ENCODE data around the gene PPIB.

Gene PPIB

DNA sequence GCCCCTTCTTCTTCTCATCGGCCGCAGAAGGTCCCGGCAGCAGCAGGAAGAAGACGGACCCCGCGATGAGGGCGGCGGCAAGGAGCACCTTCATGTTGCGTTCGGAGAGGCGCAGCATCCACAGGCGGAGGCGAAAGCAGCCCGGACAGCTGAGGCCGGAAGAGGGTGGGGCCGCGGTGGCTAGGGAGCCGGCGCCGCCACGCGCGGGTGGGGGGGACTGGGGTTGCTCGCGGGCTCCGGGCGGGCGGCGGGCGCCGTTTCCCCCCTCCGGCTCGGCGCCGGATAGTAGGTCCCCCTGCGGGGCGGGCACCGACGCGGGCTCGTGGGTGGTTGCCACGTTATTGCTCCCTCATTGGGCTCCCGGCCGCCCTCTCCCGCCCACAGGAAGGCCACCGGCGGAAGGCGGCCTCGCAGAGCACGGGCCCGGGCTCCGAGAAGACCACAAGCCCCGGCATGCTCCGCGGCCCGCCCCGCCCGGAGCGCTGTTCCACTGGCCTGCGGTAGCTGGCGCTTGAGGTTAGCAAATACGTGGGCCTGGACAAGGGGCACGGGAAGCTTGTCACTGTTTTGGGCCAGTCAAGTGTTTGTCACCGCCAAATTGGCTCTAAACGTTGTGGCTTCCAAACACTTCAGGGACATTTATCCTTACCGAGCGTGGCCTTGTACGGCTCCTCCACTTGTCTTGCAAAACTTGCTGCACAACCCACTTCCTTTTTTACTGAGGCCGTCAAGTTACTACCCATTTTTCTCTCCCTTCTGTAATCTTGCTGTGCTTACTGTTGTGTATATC is at the start of gene PPIB:
TSS of gene PPIB (minus strand) at position 154 of the 790 bp plus-strand sequence. CDS start at position 118, 36 bp downstream.
- peak; percentile 98 for DNase-seq

DNA sequence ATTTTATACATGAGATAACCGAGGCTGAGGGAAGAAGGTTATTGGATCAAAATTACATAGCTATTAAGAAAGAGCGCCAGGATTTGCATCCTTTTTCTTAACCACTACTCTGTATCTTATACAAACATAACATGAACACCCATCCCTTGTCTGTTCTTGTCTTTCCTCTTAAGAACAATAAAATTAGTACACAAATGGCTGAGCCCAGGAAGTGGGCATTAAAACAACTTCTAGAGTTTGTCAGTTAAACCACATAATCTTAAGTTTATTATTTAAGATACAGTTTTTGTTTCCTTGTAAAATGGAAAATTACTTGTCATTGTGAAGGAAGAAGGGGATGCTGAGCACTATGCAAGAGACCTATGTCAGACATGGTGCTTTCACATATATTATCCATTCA is 48.9 kb upstream of the PPIB start:
- DNase-seq: no peak

DNA sequence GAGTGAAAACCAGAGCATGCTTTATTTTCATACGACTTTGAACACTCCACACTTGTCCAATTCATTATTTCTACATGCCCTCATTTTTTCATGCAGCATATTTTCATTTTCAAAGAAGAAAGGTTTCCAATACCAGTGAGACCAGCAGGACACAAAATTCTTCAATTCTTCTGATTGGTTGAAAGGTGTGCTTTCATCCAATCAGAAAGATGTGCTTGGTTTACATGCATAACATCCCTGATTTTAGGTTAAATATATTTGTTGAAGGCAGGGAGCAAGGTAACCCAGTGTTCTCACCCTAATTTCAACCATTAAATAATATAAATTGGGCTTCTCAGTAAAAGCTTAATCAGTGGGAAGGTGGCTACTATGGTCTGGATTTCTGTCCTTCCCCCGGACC is 47.5 kb upstream of the PPIB start:
- DNase-seq: no peak

DNA sequence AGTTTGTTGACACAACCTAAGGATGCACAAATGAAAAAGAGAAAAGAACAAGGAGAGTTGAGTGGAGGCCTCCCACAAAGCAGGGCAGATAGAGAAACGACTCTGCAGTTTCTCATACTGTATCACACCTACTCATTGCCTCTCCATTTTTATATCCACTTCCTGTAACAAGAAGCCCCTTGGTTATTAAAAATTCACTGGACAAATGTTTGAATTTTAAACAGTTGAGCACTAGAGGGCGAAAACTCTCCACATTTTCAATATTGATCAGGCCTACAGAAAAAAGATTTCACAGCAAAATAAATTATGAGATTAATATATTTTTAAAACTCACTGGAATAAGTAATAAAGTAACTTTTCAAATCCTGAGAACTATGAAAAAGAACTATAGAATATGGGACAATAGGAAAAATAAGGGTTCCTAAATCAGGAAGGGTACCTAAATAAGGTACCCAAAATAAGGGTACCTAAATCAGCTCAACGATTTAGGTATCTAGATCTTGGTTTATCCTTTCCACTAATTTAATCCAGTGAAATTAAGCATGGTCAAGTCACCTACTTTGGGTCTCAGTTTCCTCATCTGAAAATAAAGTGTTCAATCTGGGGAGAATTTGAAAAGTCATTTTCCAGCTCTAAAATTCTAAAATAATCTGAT is 47.0 kb upstream of the PPIB start:
- no peak for DNase-seq

DNA sequence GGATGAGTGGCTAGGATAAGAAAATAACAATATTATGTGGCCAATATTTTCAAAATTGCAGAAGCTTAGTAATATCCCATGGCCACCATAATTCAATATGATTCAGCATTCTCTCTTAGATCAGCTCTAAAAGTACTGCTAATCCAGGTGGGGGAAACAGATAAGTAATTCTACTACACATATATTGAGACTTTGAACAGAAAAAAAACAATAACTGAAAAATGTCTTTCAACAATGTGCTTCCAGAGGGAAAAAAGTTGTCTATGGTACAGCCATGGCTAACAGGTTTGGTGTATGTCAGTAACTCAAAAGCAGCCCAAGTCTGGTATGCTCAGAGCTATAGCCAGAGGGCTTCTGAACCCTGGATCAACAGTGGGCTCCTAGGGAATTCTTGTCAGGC is 42.4 kb upstream of the PPIB start:
- DNase-seq: no peak

DNA sequence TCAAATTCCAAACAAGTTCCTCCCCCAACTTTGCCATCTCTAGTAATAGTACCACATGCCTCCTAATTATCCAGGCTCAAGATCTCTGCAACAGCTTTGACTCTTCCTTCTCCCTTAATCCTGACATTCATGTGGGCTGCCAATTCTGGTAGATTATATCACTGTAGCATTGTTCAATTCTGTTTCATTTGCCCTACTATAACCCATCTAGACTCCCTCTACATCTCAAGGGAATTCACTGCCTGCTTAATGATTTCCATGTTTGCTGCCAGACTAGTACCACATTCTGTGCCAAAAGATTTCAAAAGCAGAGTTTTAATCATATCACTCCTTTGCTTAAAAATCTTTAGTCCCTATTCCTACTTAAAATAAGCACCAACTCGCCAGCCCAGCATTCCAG is 34.6 kb upstream of the PPIB start:
- DNase-seq: no peak

DNA sequence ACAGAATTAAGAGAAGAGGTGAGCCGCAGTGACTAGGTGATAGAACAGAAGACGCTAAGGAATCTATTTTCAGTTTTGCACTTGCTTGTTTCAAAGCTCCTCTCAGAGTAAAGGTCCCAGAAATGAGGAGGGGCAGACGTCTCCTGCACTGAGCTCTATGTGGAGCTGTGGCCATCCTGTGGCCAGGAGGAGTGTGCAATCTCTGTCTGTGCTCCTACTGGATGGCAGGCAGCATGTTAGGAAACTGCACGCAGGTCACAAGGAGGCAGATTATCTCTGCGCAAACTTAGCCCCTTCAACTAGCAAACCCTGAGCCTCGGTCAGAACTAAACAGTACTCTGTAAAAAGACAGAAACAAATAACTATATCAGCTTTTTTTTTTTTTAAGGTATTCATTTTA is 31.1 kb upstream of the PPIB start:
- no peak for DNase-seq

DNA sequence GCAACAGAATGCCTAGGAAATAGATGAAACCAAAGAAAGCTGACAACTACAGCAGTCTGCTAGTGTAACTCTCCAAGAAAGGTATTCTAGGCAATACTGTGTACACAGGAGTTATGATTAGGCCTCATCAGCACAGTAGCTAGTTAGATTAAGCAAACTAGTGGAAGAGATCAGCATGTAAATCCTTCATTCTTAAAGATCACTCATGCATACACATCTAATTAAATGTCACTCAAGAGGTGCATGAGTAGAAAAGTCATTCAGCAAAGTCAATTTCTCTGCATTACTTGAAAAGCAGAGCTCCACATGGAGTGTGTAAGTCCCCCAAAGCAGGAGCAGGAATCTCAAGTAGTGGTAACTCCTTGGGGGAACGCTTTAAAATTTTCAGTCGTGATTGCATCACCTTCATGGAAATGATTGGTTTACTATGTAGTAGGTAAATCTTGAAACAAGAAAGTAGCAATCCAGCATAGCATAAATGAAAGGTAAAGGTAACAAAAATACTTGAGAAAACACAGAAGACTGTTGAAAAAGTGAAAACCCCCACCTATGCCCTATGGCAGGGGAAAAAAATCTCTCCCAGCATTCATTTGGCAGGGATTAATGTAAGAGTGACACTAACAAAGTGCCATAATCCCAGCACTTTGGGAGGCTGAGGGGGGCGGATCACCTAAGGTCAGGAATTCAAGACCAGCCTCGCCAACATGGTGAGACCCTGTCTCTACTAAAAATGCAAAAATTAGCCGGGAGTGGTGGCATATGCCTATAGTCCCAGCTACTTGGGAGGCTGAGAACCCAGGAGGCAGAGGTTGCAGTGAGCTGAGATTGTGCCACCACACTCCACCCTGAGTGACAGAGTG is 29.4 kb upstream of the PPIB start:
- no peak for DNase-seq

DNA sequence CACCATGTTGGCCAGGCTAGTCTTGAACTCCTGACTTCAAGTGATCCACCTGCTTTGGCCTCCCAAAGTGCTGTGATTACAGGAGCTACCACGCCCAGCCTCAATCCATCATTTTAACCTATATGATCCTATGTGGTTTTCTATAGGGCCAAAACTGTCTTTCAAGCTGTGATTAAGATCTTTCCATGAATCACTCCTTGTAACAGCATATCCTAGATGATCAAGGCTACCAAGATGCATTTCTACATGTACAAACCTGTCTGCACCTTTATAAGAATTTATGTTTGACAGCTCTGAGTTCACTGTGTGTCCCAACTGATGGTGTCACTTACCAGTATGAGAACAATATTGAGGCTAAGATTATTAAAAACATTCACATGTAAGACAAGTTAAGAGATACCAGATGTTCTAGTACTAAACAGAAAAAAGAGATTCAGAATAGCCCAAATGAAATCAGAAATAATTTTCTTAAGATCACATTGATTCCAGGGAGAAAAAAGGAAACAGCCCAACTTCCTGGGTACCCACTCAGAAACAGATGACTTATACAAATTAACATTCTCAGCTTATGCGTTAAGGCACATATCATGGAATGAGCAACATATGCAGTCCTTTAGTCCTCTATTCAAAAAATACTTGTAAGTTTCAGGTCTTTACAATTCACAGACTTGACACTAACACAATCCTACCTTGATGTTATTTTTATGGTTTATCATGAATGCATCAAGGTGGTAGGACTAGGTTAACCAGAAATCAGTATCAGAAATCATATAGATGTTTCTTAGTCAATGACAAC is 24.8 kb upstream of the PPIB start:
- no peak for DNase-seq

DNA sequence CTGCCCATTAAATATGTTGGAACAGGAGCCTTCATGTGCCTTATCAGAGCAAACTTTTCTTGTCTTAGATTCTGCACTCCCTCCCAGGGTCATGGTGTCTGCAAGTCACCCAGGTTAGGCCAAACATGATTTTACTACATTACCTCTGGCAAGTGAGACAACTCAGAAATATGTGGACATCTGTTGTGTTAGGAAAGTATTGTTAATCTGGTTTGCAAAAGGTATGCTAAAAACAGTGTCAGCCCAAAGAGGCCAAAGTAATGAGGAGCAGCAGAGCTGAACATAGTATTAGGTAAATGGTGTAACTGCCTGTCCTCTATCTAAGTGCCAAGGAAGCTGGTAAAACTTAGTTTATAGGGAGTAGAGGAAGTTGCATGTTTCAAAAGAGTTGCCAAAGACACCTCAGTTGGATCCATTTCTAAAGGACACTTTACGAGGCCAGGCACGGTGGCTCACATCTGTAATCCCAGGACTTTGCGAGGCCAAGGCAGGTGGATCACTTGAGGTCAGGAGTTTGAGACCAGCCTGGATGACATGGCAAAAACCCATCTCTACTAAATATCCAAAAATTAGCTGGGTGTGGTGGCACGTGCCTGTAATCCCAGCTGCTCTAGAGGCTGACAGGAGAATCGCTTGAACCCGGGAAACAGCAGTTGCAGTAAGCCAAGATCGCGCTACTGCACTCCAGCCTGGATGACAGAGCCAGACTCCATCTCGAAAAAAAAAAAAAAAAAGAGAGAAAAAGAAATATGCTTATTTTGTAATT is 22.5 kb upstream of the PPIB start:
- DNase-seq: no peak

DNA sequence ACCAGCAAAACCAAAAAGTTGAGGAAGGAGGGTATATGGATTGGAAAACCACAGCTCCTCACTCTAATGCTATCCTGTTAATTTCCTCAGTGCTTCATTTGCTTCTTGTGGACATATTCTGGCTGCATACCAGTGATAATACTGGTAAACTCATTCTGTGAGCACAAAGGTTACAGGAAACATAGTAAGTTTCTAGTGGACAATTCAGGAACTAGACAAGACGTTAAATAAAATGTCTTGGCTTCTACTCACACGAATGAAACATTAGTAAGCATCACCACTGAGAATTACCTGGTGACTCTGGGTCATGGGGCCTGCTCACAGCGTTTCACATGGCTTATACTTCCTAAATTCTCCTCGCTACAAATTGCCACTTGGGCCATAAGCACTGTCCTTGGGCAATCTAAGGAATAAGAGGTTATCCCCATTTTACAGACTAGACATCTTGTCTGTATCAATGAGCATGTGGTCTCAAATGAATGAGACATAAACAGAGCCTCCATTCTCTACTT is 20.1 kb upstream of the PPIB start:
- no peak for DNase-seq

DNA sequence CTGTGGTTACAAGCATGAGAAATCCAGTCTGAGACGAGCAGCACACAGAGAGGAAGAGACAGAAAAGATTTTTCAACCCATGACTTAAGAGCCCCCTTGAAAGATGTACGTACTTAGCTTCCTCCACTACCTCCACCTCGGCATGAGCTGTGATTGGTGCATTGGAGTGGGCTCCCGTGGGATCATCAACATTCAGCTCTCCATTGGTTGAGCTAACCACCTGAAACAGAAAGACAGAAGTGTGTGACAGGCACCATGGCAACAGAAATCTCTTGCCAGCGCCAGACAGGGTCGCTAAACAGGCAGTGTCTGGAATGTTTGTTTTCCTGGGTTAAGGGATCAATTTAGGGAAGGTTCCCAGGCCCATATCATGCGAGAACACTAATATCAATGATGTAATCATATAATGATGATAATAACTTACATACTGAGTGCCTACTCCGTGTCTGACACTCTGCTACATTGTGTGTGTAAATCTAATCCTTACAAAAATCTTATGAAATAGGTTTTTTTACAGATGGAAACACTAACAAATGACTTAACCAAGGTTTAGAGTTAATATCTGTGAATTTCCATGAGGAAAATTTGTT is 17.5 kb upstream of the PPIB start:
- no peak for DNase-seq

DNA sequence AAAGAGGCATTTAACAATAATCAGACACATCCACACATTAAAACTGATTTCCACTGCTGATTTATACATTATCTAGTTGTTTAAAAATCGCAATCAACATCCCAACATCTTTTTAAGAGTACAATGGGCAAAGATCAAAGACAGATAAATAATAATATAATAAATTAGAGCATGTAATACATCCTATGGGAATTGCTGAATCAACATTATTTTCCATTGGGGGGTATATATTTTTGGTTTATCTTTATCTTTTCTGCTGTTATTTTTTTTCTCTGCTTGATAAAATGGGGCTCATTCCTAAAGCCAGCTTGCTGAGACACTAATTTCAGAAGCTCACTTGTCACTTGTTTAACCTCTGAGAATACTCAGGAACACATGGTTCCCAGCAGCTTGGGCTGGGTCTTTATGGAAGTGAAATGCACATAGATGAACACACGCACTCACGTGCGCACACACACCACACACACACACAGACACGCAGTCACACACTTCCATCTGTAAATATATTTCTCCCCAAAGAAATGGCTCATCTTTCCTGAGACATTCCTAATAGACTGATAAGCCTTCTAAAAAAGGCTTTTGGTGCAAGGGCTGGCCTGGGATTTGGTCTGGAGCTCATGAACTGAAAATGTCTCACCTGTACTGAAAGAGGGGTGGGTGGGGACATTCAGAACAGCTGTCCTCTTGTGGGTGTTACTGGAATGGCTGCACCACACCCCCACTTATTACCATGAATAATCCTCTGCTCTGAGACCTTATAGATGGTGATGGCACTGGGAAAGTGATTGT is 3.5 kb upstream of the PPIB start:
- no peak for DNase-seq

DNA sequence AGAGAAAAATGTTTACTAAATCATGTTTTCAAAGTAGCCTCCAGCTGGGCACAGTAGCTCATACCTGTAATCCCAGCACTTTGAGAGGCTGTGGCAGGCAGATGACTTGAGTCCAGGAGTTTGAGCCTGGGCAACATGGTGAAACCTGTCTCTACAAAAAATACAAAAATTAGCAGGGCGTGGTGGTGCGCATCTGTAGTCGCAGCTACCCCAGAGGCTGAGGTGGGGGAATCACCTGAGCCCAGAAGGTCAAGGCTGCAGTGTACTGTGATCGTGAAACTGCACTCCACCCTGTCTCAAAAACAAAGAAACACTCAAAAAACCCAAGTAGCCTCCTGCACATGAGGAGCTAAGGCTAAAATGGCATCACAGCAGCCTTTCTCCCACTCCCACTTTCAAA is 1.6 kb upstream of the PPIB start:
- DNase-seq: no peak

DNA sequence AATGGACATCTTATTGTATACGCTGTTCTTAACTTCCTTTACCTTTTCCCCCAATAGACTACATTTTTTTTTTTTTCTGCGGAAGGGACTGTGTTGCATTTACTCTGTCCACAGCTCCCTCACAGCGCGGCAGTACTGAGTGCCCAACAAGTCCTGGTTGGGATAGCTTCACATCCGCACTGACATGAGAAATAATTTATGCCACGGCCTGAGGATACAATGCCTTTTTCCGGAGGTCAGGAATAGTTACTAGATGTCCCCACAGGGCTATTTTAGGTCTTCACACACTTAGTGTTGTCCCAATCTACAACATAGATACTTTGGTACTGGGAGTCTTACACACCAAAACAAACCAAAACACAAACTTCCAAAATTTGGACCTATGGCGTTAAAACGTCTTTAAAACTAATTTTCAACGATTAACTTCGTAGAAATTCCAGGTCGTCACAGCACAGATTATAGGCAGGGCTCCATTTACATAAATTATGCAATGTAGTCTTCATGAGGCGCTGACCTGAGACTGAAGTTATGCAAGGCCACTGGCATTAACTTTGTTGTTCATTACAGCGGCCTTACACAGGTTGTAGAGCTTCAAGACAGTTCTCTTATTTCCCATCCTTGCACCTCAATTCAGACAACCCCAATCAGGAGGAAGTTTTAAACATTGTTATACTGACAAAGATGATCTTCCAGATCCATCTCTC is 989 bp upstream of the PPIB start:
- DNase-seq: no peak

DNA sequence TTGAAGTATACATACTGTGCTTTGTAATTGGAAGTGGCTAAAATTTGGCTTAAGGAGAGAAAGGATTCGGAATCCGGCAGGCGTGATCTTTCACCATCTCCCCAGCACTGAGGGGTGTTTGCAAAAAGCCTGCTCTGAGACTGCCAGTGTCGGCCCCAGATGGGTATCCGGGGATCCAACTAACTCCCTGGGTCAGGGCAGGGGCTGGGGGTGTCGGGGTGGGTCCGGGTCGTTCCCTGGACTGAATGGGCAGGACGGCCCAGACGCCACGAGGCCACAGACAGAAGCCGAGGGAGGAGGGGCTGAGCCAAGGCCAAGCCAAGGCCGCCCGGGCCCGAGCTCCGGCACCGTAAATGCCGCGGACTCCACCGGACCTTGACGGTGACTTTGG is 349 bp downstream of the PPIB start:
- DNase-seq: no peak

DNA sequence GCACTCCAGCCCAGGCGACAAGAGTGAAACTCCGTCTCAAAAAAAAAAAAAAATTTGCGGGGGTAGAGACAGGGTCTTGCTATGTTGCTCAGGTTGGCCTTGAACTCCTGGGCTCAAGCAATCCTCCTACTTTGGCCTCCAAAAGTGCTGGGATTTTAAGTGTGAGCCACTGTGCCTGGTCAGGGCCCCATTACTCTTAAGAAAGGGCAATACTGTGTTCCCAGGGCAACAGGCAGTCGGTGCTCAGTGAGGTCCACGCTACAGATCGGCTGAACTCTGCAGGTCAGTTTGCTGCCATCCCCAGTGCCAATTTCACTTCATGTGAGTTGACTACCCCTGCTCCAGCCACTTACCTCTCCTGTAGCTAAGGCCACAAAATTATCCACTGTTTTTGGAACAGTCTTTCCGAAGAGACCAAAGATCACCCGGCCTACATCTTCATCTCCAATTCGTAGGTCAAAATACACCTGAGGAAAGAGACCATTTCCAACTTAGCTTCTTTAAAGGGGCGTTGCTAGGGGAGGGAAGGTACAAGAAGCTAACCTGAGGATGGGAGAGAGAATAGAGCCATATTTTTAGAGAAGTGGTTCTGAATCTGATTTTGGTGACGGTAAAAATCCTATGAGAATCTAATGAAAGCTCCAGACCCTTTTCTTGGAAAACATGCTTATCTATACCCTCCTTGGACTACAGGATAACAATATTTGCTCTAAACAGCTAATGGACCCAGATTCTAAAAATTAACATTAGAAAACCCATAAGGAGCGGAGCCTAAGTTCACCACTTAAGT is 939 bp downstream of the PPIB start:
- DNase-seq: no peak

DNA sequence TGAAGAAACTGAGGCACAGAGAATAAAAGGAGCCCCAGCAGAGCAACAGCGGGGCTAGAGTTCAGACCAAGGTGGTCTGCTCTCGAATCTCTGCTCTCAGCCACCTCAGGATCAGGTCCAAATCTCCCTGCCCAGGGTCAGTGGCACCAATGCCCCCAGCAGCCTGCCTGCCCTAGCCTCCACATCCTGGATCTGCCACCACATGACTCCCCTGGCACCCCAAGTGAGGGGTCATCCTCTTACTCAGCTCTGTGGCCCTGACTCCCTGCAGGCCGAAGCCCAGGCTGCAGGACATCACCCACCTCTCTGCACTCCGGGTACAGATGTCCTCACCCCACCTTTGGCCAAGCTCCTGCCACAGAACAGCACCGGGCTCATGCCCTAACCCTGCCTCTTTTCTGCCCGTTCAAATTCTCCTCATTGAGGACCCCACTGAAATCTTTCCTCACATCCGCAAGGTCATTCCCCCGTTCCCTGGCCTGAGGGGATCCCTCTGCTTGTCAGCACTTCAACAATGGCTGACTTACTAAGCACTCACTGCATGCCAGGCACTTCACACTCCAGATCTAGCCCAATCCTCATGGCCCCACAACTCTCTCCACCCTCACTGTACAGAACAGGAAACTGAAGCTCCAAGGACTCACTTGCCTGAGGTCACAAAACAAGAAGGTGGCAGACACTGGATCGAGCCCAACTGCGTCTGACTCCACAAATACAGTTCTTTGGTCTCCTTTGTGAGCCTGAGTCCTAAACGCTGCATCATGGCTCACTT is 4.3 kb downstream of the PPIB start:
- no peak for DNase-seq

Data from left hindlimb (tissue), 1 donor.